Activated CD4-positive, alpha-beta T cell treated with anti-CD3 and anti-CD28 coated beads, Interleukin-2, amount 10 ng/mL, durations not matched to agents 24 days and 14 days (primary cell): ENCODE results near the gene RGS7. TPM values are rescaled to one million over a fixed set of nuclear protein-coding genes. Genes with fewer than 3 reads are reported as not detected.
"Not testable (repeated sequence)": the region's sequence is repeated elsewhere in the genome, so short reads cannot be mapped to it uniquely, and the experiment has no call there.

ENCODE experiments used
- DNase-seq: peaks from one replicate; pipeline ENCODE4 v3.0.0; 2022
- H3K27ac Mint-ChIP-seq: one replicate; pipeline ENCODE4 v1.8.0; 2022; ENCODE audit warnings: mild to moderate bottlenecking, mixed read lengths
- H3K27me3 Mint-ChIP-seq: one replicate; pipeline ENCODE4 v1.8.0; 2022; ENCODE audit warnings: mixed read lengths
- H3K36me3 Mint-ChIP-seq: one replicate; pipeline ENCODE4 v1.8.0; 2022; ENCODE audit warnings: low read depth, mild to moderate bottlenecking, mixed read lengths
- H3K4me1 Mint-ChIP-seq: one replicate; pipeline ENCODE4 v1.8.0; 2021; ENCODE audit warnings: mixed read lengths
- H3K4me3 Mint-ChIP-seq: one replicate; pipeline ENCODE4 v1.8.0; 2022; ENCODE audit warnings: mild to moderate bottlenecking, moderate library complexity, mixed read lengths
- H3K9me3 Mint-ChIP-seq: one replicate; pipeline ENCODE4 v1.8.0; 2021; ENCODE audit warnings: mixed read lengths
- intact Hi-C: fragments of 100-400 bp; cut with micrococcal nuclease; formaldehyde crosslinking; loops from one replicate; pipeline ENCODE4 v1.15.1; 2023
- total RNA-seq: library from RNA; stranded (reverse); gene quantifications from 2 replicates; pipeline ENCODE4 v1.2.3, GENCODE V29; 2022

Gene RGS7
- total RNA-seq, 1 donor from 2014 or later, result not detected

DNA sequence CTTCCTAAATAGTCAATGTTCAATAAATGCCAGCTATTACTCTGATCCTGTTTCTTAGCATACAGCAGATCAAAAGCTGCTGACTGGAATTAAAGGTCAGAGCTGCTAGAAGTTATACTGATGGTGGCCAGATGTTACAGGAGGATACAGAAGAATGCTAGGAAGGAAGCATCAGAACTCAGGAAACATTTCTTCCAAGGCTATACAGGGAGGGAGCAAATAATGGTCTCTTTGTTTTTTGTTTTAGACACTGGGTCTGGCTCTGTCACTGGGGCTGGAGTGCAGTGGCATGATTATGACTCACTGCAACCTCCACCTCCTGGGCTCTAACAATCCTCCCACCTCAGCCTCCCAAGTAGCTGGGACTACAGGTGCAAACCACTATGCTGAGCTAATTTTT, 175.5 kb downstream of the RGS7 start:
- intact Hi-C loops, result no loop called here
- Mint-ChIP-seq H3K9me3 (peaks cover 11% of the 10 kb centered on the region), H3K4me3 (no peak overlapping the region), H3K27me3 (no peaks in the 10 kb centered on the region), H3K36me3 (no peaks in the 10 kb centered on the region), H3K27ac (no peak overlapping the region), H3K4me1 (no peaks in the 10 kb centered on the region)
- no peak for DNase-seq

DNA sequence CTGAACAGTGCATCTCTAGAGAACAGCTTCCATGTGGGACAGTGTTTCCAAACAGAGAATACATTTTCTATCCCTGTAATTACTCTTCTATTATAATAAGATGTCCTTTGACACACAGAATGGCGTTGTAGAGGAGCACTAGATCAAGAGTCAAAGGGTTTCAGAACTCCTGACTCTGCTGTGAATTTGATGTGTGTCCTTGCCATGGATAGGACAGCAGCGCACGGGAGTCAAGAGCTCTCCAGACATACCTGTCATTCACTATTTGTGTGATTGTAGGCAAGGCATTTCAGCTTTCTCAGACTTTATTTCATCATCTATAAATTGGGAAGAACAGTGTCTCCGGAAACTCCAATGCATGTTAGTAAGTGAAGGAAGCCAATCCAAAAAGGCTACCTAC, 176.4 kb downstream of the RGS7 start:
- H3K36me3 Mint-ChIP-seq, result no peaks in the 10 kb centered on the region
- intact Hi-C loops, result no loop called here
- H3K4me1 Mint-ChIP-seq, result no peaks in the 10 kb centered on the region
- no peaks in the 10 kb centered on the region for H3K27me3 Mint-ChIP-seq
- H3K9me3 Mint-ChIP-seq, result peaks cover 11% of the 10 kb centered on the region
- no peak overlapping the region for H3K27ac Mint-ChIP-seq
- no peak overlapping the region for H3K4me3 Mint-ChIP-seq
- DNase-seq, result no peak

GRCh38 chr1:241177660-241178059, 179.3 kb downstream of the RGS7 start:
- Mint-ChIP-seq H3K36me3 (no peaks in the 10 kb centered on the region), H3K9me3 (peaks cover 3% of the 10 kb centered on the region), H3K27me3 (no peaks in the 10 kb centered on the region), H3K27ac (no peak overlapping the region), H3K4me1 (no peaks in the 10 kb centered on the region), H3K4me3 (no peak overlapping the region)
- peak; percentile 3 for DNase-seq
- intact Hi-C loops, result no loop called here

DNA sequence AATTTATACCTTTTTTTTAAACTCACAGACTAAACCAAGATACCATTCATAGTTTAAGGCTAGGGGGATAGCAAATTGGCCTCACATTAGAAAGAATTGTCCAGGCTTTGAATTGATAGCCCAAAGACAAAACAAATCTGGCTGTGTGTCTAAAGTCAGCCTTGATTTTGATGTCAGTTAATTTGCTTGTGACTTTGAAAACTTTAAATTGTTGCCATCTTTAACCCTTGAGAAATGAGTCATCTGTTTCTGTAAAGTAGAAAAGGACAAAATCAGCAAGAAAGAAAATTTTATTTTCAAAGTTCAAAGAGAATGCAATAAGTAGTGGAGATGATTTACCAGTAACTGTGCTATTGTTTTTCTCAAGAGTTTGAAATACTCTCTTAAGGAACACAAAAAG, 184.5 kb downstream of the RGS7 start:
- no peak for DNase-seq
- Mint-ChIP-seq H3K27me3 (no peaks in the 10 kb centered on the region), H3K4me1 (no peaks in the 10 kb centered on the region), H3K27ac (no peak overlapping the region), H3K4me3 (no peak overlapping the region), H3K36me3 (no peaks in the 10 kb centered on the region), H3K9me3 (peaks cover under 1% of the 10 kb centered on the region)
- intact Hi-C loops, result no loop called here

DNA sequence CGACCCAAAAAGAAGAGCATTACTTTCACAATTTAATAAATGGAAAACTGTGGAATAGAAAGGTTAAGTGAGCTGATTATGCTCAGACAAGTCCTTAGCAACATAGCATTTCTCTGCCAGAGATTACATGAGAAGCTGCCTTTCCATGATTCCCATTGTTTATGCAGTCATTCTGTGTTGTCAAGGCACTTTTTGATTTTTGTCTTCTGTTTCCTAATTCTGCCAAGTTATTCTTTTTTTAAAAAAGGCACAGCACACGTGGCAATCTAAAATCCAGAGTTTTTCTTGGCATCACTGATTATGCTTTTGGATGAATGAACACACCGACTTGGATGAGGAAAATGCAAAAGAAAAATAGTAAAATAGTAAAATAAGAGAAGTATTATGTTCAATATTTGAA, 185.0 kb downstream of the RGS7 start:
- Mint-ChIP-seq H3K36me3 (no peaks in the 10 kb centered on the region), H3K4me3 (no peak overlapping the region), H3K27ac (no peak overlapping the region), H3K9me3 (peaks cover 3% of the 10 kb centered on the region), H3K4me1 (no peaks in the 10 kb centered on the region), H3K27me3 (no peaks in the 10 kb centered on the region)
- DNase-seq, result no peak
- intact Hi-C loops, result no loop called here

DNA sequence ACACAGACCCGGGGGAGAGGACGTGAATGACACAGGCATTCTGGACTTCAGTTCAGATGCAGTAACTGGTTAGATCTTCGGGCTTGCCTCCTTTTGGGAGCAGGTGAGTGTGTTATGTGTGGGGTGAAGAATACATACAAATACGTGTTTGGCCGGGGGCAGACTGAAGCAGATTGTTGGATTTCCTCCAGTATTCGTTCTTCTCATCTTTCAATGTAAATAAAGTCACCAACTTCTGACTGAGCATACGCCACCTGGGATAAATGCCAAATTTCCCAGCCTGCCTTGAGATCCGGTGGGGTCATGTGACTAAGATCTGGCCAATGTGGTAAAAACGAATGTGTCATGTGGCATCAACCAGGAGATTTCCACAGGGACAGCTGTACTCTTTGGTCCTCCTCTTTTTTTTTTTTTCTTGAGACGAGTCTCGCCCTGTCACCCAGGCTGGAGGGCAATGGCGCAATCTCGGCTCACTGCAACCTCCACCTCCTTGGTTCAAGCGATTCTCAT, 189.8 kb downstream of the RGS7 start:
- Mint-ChIP-seq H3K4me1 (no peaks in the 10 kb centered on the region), H3K9me3 (peaks cover 4% of the 10 kb centered on the region), H3K36me3 (no peaks in the 10 kb centered on the region), H3K27me3 (no peaks in the 10 kb centered on the region), H3K4me3 (no peak overlapping the region), H3K27ac (no peak overlapping the region)
- intact Hi-C loops, result no loop called here
- no peak for DNase-seq

DNA sequence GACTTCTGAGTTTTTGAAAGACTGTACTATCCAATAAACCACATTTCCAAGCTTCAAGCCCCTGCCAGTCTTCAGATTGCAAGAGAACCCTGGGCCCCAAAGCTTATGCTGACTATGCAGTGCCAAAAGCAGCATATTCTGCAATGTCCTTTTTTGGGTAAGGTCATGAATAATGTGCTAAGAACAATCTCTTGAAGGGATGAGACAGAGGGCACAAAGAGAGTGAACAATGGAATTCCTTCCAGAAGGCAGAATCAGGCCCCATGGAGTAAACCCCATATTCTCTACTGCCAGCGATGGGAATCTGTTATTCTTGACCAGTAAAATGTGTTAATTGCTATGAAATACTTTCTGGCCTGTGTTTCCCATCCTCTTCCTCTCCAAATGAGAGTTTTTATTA, 190.4 kb downstream of the RGS7 start:
- H3K4me1 Mint-ChIP-seq, result no peaks in the 10 kb centered on the region
- no peak overlapping the region for H3K27ac Mint-ChIP-seq
- intact Hi-C loops, result no loop called here
- H3K27me3 Mint-ChIP-seq, result no peaks in the 10 kb centered on the region
- DNase-seq, result no peak
- no peak overlapping the region for H3K4me3 Mint-ChIP-seq
- no peaks in the 10 kb centered on the region for H3K36me3 Mint-ChIP-seq
- H3K9me3 Mint-ChIP-seq, result peaks cover 4% of the 10 kb centered on the region

- intact Hi-C loops, H3K27ac Mint-ChIP-seq, H3K36me3 Mint-ChIP-seq, H3K27me3 Mint-ChIP-seq, H3K4me1 Mint-ChIP-seq, H3K9me3 Mint-ChIP-seq, DNase-seq, H3K4me3 Mint-ChIP-seq: not testable (repeated sequence)
These were observed 191.7 kb downstream of the RGS7 start for GRCh38 chr1:241165256-241165655.

GRCh38 chr1:241163363-241163762, 193.6 kb downstream of the RGS7 start:
- intact Hi-C loops, result no loop called here
- Mint-ChIP-seq H3K9me3 (peaks cover 4% of the 10 kb centered on the region), H3K4me1 (no peaks in the 10 kb centered on the region), H3K27me3 (no peaks in the 10 kb centered on the region), H3K36me3 (no peaks in the 10 kb centered on the region), H3K27ac (no peak overlapping the region), H3K4me3 (no peak overlapping the region)
- no peak for DNase-seq

DNA sequence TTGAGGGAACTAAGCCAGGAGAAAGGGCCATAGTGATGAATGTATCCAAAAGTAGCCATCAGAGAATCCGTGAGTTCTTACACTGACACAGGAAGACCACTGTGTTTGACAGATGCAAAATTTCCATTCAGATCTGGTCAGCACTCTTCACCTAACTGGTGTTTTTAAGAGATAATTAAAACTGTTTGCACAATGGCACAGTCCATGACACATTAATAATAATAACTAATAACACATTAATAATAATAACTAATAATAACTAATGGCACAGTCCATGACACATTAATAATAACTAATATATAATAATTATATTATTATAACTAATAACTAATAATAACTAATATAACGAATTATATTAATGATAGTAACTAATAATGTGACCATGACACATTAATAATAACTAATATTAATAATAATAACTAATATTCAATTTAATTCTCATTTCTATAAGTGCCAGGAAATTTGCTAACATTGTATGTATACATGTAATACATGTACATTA, 195.8 kb downstream of the RGS7 start:
- intact Hi-C loops, result no loop called here
- Mint-ChIP-seq H3K4me3 (no peak overlapping the region), H3K27ac (no peak overlapping the region), H3K9me3 (no peaks in the 10 kb centered on the region), H3K27me3 (no peaks in the 10 kb centered on the region), H3K36me3 (no peaks in the 10 kb centered on the region), H3K4me1 (no peaks in the 10 kb centered on the region)
- no peak for DNase-seq

GRCh38 chr1:241157435-241157834, 199.6 kb downstream of the RGS7 start:
- H3K27me3 Mint-ChIP-seq, result no peaks in the 10 kb centered on the region
- no peak overlapping the region for H3K27ac Mint-ChIP-seq
- intact Hi-C loops, result no loop called here
- H3K9me3 Mint-ChIP-seq, result peaks cover 7% of the 10 kb centered on the region
- H3K4me1 Mint-ChIP-seq, result no peaks in the 10 kb centered on the region
- no peaks in the 10 kb centered on the region for H3K36me3 Mint-ChIP-seq
- DNase-seq, result no peak
- no peak overlapping the region for H3K4me3 Mint-ChIP-seq

GRCh38 chr1:241156231-241156965, 200.6 kb downstream of the RGS7 start:
- Mint-ChIP-seq H3K4me3 (no peak overlapping the region), H3K27me3 (no peaks in the 10 kb centered on the region), H3K36me3 (no peaks in the 10 kb centered on the region), H3K4me1 (no peaks in the 10 kb centered on the region), H3K27ac (no peak overlapping the region), H3K9me3 (peaks cover 7% of the 10 kb centered on the region)
- intact Hi-C loops, result no loop called here
- no peak for DNase-seq

GRCh38 chr1:241145881-241146280, 211.1 kb downstream of the RGS7 start:
- intact Hi-C loops, result no loop called here
- Mint-ChIP-seq H3K9me3 (no peaks in the 10 kb centered on the region), H3K4me3 (no peak overlapping the region), H3K27me3 (no peaks in the 10 kb centered on the region), H3K36me3 (no peaks in the 10 kb centered on the region), H3K4me1 (no peaks in the 10 kb centered on the region), H3K27ac (no peak overlapping the region)
- no peak for DNase-seq

DNA sequence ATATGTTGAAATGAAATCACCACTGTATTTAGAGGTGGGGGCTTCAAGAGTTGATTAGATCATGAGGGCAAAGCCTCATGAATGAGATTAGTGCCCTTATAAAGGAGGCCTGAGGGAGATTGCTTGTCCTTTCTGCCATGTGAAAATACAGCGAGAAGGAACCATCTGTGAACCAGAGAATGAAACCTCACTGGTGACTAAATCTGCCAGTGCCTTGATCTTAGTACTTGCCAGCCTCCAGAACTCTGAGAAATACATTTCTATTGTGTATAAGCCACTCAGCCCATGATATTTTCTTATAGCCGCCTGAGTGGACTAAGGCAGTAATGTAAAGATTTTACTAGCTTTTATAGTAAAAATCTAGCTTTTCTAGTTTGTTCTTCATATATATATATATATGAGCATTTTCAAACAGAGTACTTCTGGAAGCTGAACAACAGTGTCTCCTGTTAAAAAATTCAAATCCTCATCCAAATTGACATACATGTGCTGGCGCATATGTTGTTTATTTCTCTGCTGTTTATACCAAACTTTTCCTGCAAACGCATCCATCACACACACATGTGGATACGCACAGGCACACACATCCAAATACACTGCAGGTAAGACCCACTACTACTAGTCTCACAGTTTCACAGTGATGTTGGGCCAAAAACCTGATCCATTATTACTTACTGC, 213.1 kb downstream of the RGS7 start:
- no peaks in the 10 kb centered on the region for H3K36me3 Mint-ChIP-seq
- H3K9me3 Mint-ChIP-seq, result no peaks in the 10 kb centered on the region
- intact Hi-C loops, result no loop called here
- no peak for DNase-seq
- H3K4me3 Mint-ChIP-seq, result no peak overlapping the region
- H3K27ac Mint-ChIP-seq, result no peak overlapping the region
- no peaks in the 10 kb centered on the region for H3K4me1 Mint-ChIP-seq
- no peaks in the 10 kb centered on the region for H3K27me3 Mint-ChIP-seq
